ENCODE data around the gene ZNF235.
A peak's percentile ranks its signal among the peaks of the same experiment; 100 is the strongest.
"Not testable (repeated sequence)": the region's sequence is repeated elsewhere in the genome, so short reads cannot be mapped to it uniquely, and the experiment has no call there.

The ZNF235 gene

DNA sequence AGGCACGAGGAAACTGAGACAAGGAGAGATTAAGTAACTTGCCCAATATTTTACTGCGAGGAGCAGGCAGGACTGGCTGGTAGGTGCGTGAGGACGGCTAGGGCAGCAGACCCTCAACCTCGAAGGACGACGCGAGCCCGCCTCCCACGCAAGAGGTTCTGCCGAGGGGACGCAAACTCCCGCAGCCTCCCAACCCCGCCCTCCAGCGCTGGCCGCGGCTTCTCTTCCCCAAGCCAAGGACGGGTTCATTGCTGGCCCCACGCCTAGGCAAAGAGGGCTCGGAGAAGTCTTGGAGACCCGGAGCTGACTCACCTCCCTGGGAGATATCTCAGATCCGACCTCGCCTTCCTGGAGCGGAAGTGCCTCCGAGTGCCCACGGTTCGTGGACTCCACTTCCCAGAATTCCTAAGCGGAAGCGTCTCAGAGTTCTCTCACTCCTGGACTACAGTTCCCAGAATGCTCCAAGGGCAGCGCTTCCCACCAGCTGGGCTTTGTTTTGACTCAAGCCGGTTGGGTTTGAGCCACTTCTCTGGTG lies at the start of gene ZNF235:
ZNF235 (minus strand) TSS at position 367 of the 535 bp plus-strand sequence. CDS start 1,621 bp downstream, outside the sequence.
- DNase-seq (ENCODE audit: low read depth in 2 of 2): peak; percentile 47 to 75

DNA sequence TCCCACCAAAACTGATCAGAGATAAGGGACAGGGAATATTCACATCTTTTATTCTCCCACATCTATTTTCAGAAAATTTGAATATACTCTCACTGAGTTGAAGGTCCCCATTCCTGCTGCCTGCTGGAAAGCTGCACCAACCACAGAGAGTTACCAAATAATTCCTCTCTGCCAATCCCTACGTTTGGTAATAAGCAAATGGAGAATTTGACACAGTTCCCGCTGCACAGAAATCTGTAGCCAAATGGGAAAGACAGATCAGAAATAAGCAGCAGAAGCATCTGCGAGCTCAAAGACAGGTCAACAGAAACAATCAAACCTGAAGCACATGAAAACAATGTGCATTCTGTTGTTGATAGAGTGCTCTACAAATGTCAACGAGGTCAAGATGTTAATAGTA lies 41.7 kb upstream of the ZNF235 start:
- no peak for DNase-seq (ENCODE audit: low read depth in 2 of 2)

DNA sequence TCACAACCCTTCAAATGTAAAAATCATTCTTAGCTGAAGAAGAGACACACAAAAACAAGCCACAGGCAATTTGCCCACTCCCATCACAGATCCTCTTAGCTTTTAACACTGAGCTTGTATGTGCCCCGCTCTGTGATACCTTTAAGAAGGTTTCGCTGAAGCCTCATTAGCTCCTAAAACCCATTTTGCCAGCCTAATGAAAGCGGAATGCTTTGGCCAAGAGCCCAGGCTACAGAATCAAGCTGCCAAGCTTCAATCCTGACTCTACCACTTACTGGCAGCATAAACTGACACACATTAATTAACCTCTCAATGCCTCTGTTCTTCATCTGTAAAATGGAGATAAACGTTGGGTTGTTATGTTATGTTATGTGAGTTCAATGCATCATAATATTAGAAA lies 41.1 kb upstream of the ZNF235 start:
- no peak for DNase-seq (ENCODE audit: low read depth in 2 of 2)

DNA sequence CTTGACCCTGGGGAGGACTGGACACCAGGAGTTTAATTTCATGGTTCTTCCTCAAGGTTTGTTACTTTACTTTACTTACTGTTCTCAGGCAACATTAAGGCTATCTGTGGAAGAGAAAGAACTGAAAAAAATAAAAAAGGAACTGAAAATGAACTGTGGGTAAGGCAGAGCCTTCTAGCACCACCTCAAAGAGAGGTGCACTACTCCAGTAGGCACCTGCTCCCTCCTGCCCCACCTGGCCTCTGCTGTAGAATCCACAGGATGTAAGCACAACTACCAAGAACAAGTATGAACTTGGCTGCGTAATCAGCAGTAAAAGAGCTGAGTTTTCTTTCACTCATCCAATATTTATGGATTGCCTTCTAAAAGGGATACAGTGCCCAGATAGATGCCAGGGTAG lies 39.4 kb upstream of the ZNF235 start:
- no peak for DNase-seq (ENCODE audit: low read depth in 2 of 2)

DNA sequence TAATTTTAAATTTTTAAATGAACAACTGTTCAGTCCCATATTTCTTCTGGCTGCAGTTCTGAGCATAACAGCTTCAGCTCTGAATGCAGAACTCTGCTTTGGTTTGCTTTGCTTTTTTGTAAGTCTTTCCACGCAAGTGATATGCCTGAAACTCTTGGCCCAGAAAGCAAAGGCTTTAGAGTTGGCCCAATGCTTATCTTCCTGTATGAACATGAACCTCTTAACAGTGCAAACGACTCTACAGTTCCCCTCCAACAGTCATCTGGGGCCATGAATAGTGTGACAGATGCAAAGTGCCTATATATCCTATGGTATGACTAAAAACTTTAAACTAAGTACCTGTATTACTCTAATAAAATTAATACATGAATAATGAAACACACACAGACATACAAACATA lies 37.0 kb upstream of the ZNF235 start:
- no peak for DNase-seq (ENCODE audit: low read depth in 2 of 2)

DNA sequence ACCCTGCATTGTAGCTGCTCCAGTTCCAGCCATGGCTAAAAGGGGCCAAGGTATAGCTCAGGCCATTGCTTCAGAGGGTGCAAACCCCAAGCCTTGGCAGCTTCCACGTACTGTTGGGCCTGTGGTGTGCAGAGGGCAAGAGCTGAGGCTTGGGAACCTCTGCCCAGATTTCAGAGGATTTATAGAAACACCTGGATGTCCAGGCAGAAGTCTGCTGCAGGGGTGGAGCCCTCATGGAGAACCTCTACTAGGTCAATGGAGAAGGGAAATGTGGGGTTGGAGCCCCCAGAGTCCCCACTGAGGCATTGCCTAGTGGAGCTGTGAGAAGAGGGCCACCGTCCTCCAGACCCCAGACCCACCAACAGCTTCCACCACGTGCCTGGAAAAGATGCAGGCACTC lies 29.8 kb upstream of the ZNF235 start:
- DNase-seq (ENCODE audit: low read depth in 2 of 2): not testable (repeated sequence)

DNA sequence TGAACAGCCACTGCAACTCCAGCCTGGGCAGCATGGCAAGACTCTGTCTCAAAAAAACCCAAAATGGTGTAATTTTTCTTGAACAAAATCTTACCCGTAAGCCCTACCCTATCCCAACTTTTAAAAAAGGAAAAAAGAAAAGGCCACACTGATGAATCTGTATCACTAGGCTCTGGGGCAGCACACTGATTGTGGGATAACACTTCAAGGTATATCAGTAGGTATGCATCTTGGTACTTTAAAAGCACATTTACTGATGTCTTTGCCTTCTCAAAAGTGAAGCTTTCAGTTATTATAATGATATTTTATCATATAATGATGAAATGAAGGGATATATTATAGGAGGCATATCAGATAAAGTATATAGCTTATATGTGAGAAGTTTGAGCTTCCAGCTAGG lies 27.3 kb upstream of the ZNF235 start:
- DNase-seq (ENCODE audit: low read depth in 2 of 2): no peak

DNA sequence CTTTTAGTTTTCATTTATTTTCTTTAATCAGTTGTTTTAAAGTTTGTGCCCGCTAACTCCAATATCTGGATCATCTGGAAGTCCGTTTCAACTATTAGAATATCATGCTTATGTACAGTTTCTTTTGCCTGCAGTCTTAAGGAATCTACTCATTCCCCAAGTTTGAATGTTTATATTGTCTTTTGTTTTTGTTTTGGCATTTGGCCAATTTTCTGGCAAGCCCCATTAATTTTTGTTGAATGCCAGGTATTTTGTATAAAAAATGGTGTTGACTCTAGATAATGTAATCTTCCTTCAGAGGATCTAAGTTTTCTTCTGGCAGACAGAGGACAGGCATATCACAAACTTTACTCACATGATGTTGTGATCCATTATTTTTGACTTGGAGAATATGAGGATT lies 11.1 kb upstream of the ZNF235 start:
- DNase-seq (ENCODE audit: low read depth in 2 of 2): no peak

DNA sequence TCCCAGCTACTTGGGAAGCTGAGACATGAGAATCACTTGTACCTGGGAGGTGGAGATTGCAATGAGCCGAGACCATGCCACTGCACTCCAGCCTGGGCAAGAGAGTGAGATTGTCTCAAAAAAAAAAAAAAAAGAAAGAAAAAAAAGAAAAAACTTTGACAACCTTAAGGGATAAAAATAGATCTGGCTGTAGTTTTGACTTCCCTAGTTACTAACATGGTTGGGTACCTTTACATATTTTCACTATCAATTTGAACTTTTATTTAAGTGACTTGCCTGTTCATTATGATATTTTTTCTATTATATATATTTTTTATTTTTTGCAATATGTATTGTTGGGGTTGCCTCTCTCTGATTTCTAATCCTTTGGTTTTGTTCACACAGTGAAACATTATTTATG lies 8.4 kb upstream of the ZNF235 start:
- DNase-seq (ENCODE audit: low read depth in 2 of 2): no peak

DNA sequence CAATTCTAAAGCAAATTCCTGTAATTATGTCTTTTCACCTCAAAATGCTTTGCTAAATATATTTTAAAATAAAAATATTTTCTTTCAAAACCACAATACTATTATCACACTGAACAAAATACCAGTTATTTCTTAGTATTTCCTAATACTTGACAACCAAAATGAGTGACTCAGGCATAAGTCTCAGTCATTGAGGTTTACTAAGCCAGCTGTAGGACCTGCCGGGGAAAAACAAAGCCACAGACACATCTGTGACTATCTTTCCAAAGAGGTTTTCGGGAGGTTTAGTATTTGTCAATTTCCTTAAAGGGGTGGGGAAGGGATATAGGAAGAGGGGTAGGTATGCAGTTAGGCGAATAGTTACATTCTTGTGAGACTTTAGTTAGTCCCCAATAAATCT lies 3.2 kb upstream of the ZNF235 start:
- DNase-seq (ENCODE audit: low read depth in 2 of 2): no peak

DNA sequence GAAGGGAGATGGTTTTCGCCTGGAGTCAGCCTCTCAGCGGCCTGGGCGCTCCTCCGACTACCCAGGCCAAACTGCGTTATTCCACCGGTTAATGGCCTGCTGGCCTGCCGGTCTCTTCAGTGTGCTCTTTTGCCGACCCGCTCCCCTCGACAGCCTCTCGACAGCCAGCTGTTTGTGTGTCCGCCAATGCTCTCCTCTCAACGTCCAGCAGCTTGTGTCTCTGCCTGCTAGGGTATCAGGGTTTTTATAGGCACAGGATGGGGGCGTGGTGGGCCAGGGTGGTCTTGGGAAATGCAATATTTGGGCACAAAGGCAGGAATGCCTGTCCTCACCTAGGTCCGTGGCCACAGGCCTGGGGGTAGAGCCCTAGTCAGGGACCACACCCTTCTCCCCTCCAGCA lies 1.5 kb upstream of the ZNF235 start:
- DNase-seq (ENCODE audit: low read depth in 2 of 2): no peak

DNA sequence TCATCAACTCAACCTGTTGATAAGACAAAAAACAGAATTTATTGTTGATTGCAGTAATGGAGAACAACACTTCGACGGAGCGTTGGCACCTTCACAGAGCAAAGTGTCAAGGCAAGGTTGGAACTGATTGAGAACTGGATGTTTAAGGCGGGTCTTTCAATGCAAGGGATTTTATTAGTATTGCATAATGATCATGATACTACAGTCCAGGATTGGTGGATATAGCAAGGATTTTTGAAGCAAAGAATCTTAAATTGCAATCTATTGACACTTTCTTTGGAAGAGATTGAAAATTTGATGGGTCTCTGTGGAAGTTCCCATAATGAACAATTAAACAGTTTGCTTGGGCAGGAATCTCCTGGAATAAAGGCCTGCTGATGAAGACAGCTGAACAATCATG lies 632 bp upstream of the ZNF235 start:
- no peak for DNase-seq (ENCODE audit: low read depth in 2 of 2)

DNA sequence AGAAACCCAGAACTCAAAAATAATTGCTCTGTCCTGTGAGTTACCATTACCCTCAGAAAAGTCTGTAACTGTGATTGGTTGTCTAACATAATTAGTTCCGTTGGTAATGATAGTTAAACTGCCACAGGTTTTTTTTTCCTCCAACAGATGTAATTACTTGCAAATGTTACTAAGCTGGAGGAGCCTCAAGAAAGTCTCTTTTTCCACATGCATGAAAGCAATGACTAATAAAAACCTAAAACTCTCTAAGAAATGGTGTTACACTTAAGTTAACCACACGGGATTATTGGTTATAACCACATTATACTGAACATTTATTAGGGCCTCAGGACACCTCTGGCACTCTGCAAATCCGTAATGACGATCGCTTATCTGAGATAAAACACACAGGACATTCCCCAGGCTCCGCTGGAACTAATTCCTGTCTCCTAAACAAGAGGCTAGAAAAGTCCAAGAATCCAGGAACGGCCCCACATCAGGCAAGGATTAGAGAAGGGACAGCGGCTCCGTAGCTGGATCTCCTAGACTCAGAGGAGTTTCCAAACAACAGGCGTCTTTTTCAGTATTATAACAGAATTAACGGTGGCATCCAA lies 753 bp downstream of the ZNF235 start:
- no peak for DNase-seq (ENCODE audit: low read depth in 2 of 2)

DNA sequence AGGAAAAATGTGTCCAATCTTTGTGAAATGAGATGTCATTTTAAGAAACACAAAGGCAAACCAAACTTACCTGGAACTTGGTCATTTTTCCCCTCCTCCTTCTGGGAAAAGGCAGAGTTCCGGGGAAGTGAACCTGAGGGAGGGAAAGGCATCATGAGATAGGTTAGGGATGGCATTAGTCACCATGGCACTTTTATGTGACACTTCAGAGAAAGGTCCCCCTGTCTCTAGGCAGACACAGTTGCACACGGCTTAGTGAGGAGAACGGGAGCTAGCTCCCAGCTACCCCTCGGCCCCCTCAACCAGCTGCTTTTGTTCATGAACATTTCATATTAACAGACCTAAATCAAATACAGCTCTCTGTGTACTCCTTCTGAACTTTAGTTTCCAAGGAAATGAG lies 1.5 kb downstream of the ZNF235 start:
- DNase-seq (ENCODE audit: low read depth in 2 of 2): no peak

DNA sequence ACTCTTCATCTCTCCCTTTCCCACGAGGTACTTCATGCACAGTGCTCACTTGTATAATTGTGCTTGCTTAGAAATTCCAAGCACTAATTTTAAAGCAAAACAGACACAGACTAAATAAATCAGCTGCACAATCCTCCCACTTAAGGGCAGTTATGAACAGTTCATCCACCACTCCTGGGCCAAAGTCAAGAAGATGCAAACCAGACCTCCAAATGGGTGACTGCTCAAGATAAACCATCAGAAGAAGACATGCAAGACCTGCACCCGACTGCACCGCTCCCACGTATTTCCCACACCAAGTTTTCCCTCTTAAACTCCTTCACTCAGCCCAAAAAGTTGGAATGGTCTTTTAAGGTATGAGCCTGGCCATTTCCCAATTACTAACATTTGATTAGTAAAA lies 19.9 kb downstream of the ZNF235 start:
- DNase-seq (ENCODE audit: low read depth in 2 of 2): no peak

DNA sequence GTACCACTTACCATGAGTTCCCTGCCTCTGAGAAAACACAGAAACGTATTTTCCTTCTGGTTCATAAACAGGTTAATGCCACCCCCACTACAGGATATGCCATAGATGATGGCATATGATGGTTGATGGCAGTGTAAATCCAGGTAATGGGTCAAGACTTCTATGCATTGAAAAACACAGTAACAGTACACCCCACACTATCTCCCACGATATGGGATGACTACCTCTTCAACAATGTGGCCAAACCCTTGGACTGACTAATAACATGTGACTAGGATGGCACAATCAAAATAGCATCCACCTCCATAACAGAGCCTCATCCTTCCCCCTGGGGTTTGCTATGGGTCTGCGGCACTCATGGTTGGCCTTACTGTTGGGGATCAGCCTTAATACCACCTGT lies 22.0 kb downstream of the ZNF235 start:
- DNase-seq (ENCODE audit: low read depth in 2 of 2): no peak

DNA sequence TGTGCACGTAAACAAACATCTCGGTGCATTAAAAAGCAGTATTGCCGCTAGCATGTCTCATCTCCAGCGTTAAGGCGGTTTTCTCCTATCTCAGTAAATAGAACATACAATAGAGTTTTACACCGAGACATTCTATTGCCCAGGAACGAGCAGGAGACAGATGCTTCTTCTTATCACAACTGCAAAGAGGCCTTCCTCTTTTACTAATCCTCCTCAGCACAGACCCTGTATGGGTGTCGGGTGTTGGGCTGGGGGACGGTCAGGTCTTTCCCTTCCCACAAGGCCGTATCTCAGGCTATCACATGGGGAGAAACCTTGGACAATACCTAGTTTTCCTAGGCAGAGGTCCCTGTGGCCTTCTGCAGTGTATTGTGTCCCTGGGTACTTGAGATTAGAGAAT lies 23.9 kb downstream of the ZNF235 start:
- DNase-seq (ENCODE audit: low read depth in 2 of 2): no peak

DNA sequence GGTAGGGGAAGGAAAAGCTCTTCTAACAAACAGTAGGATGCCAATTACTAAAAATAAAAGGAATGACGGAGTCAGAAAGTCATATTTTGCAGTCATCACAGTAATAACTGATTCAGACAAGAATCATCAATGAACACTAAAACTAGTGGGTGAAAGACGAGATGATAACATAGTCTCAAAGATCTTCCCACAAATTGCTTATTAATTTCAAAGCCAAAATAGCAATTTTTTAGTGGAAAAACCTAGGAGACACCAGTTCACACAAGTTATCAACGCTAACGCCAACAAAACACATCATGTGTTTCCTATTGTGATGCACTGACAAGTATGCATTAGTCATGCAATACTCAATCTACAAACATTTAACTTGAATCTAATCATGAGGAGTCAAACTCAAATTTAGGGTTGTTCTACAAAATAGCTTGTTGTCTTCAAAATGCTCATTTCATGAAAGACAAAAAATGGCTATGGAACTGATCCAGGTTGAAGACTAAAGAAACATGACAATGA lies 26.6 kb downstream of the ZNF235 start:
- DNase-seq (ENCODE audit: low read depth in 2 of 2): no peak

DNA sequence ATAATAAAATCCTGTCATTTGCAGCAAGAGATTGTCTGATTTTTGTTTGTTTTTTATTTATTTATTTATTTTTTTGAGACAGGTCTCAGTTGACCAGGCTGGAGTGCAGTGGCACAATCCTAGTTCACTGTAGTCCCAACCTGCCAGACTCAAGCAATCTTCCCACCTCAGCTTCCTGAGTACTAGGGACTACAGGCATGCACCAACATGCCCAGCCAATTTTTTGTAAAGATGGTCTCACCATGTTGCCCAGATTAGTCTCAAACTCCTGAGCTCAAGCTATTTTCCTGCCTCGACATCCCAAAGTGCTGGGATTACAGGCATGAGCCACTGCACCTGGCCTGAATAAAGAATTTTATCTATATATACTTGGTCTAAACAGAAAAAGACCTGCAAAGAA lies 27.5 kb downstream of the ZNF235 start:
- no peak for DNase-seq (ENCODE audit: low read depth in 2 of 2)

DNA sequence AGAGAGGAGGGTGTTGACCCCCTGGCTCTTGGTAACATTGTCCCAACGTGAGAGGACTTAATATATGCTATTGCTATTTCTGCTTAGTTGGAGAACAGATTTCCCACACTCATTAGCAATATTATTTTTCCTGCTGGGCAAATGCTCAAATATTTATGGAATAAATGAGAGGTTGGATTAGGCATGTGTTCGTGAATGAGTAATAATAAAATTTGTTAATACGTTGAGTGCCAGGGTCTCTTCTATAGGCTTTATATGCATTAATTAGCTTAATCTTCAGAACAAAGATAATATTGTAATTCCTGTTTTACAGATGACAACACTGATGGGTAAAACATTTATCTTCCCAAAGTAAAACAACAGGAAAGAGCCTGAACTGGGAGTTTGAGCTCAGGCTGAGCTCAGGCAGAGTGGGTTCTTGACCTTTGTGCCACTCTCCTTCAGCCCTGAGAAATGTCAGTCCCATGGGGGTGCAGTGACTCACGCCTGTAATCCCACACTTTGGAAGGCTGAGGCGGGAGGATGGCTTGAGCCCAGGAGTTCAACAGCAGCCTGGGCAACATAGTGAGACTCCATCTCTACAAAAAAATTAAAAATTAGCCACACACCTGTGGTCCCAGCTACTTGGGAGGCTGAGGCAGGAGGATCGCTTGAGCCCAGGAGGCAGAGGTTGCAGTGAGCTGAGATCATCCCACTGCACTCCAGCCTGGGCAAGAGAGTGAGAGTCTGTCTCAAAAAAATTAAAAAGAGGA lies 44.0 kb downstream of the ZNF235 start:
- DNase-seq (ENCODE audit: low read depth in 2 of 2): no peak

DNA sequence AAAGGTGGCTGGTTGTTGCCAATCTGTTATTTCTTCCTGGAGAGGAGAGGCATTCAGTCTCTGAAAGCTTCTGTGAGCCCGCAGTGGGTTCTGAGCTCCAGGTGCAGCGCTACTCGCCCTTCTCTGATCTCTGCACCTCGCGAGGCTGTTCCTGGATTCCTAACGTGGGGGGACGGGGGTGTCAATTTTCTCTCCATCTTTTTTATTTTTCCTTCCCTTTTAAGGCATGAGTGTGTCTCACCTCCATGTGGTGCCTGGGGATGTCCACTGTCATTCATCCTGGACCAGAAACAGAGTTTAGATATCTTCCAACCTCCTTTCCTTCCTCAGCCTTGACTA lies 44.5 kb downstream of the ZNF235 start:
- DNase-seq (ENCODE audit: low read depth in 2 of 2): no peak

DNA sequence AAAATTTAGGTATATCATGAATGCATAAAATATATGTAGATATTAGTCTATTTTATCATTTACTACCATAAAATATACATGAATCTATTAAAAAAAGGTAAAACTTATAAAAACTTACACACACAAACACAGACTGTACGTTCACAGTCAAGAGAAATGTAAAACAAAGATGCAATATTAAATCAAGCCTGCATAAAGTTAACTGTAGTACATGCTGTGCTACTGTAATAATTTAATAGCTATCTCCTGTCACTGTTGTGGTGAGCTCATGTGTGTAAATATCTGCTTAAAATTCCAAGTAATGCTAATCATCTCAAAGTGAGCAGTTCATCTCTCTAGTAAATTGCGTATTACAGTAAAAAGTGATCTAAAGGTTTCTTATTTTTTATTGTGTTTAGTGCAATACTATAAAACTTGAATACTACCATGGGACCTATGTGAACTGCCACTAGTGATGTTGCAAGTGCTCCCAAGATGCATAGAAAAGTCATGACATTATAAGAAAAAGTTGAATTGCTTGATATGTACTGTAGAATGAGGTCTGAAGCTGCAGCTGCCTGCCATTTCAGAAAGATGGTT lies 45.9 kb downstream of the ZNF235 start:
- DNase-seq (ENCODE audit: low read depth in 2 of 2): no peak

DNA sequence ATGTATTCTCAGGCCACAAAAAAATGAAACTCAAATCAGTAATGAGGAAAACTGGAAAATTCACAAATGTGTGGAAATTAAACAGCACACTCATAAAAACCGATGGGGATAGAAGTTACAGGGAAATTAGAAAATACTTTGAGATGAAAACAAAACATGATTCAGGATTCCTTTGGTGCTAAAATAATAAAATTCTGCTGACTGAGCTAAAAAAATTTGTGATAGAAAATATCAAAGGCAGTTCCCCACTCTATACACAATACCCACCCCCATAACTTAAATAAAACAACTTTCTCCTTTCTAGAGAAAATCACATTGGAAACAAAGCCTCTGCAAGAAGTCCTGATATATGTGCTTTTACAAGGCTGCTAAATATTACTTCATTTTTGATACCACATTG lies 46.7 kb downstream of the ZNF235 start:
- DNase-seq (ENCODE audit: low read depth in 2 of 2): no peak
